AG09319 (cell line): ENCODE measurements around the gene ITSN1.

Experiments
- DNase-seq: peaks from one replicate; pipeline ENCODE4 v3.0.0-alpha.2; 2010; ENCODE audit warnings: low read depth; ENCODE audit errors: extremely low read depth
- TF ChIP-seq, protein P1 (sequence below): IDR thresholded peaks from 2 replicates; pipeline ENCODE4 v1.5.1; 2011; ENCODE audit warnings: low read depth, mild to moderate bottlenecking, inconsistent platforms, low read length, moderate library complexity

ITSN1 gene

DNA sequence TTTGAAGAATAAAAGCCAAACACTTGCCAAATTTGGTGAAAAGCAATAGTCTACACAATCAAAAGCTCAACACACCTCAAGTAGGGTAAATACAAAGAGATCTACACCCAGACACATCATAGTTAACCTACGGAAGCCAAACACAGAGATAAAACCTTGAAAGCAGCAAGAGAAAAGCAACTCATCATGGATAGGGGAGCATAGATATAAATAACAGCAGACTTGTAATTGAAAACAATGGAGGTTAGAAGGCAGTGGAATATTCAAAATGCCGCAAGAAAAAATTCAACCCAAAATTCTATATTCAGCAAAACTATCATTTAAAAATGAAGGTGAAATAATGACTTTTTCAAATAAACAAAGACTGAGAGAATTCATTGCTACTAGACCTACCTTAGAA, 105.1 kb downstream of the ITSN1 start:
- DNase-seq, result no peak
- TF ChIP-seq, protein P1, sequence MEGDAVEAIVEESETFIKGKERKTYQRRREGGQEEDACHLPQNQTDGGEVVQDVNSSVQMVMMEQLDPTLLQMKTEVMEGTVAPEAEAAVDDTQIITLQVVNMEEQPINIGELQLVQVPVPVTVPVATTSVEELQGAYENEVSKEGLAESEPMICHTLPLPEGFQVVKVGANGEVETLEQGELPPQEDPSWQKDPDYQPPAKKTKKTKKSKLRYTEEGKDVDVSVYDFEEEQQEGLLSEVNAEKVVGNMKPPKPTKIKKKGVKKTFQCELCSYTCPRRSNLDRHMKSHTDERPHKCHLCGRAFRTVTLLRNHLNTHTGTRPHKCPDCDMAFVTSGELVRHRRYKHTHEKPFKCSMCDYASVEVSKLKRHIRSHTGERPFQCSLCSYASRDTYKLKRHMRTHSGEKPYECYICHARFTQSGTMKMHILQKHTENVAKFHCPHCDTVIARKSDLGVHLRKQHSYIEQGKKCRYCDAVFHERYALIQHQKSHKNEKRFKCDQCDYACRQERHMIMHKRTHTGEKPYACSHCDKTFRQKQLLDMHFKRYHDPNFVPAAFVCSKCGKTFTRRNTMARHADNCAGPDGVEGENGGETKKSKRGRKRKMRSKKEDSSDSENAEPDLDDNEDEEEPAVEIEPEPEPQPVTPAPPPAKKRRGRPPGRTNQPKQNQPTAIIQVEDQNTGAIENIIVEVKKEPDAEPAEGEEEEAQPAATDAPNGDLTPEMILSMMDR, result no peak

DNA sequence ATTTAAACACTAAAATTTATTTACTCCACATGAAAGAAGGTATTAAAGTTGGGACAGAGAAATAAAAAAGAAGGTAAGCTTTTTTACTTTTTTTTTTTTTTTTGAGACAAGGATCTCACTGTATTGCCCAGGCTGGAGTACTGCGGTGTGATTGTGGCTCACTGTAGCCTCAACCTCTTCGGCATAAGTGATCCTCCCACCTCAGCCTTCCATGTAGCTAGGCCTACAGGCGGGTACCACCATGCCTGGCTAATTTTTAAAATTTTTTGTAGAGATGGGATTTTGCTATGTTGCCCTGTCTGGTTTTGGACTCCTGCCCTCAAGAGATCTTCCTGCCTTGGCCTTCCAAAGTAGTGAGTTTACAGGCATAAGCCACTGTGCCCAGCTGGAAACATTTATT, 106.6 kb downstream of the ITSN1 start:
- TF ChIP-seq, protein P1, result no peak
- DNase-seq, result no peak

DNA sequence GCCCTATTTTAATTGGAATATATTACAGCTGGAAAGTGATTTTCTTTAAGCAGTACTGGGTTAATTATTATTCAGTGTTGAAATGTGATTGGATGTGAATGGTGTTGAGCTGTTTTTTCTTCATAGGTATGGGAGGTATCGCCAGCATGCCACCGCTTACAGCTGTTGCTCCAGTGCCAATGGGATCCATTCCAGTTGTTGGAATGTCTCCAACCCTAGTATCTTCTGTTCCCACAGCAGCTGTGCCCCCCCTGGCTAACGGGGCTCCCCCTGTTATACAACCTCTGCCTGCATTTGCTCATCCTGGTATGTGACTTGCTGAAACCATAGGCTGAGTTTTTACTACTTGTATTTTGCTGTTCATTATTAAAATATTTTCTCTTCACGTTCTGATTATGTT, 107.7 kb downstream of the ITSN1 start:
- TF ChIP-seq, protein P1, result no peak
- no peak for DNase-seq

DNA sequence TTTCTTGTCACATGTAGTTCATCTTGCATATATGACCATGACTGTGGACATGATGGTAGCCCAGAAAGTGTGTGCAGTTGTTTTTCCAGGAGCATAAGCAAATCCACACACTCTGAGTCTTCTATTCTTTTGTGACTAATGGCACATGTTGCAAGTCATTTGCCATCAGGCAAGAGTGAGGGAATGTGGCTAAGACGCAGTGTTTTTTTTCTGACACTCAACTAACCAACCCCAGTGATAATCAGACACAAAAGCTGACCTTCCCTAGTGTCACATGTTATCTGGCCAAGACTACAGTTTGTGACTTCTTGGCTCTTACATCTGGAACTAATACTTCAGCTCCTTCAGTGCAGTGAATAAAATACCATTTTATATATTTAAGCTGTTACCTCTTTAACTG, 108.8 kb downstream of the ITSN1 start:
- DNase-seq, result no peak
- TF ChIP-seq, protein P1, result no peak

DNA sequence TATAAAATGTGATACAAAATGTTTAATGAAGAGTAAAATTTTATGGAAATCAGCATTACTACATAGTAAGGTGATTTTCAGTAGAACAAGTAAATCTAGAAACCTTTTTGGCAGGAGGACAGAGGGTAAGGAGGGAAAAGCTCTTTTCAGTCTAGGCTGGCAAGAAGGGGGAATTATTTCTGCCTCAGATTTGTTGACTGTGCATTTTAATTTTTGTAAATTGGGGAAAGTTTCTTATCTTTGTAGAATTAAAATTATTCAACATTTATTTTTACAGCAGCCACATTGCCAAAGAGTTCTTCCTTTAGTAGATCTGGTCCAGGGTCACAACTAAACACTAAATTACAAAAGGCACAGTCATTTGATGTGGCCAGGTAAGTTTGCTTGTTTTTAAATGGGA, 109.2 kb downstream of the ITSN1 start:
- no peak for DNase-seq
- TF ChIP-seq, protein P1, result no peak

DNA sequence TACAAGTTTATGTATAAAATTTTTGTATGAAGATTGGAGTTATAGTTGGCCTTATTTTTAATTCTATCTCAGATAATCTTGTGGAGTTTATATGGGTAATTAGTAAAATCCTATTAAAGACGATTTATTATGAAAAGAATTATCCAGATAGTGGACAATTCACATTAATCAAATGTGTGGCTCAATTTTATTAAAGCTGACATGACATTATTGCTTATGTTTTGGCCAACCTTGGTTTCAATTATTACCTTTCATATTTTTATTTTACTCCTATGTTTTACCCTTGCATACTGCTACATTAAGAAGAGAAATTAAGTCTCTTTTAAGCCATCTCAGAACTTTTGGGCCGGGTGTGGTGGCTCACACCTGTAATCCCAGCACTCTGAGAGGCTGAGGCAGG, 110.0 kb downstream of the ITSN1 start:
- TF ChIP-seq, protein P1, result no peak
- no peak for DNase-seq

DNA sequence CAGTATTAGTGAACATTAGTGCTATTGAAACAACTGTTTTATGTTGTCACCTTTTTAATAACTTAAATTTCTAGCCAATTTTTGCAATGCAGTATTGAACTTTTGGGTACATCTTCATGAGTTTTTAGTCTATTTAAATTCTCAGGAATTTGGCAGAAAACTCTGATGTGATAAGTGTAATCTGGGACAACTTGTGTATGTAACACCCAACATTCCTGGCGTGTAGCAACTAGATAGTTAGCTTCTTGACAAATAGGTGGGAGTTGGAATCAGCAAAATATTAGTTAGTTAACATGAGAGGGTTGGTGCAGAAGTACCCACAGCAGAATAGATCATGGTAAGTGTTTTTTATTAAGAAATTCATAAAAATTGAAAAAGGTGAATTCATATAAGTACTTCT, 111.6 kb downstream of the ITSN1 start:
- DNase-seq, result no peak
- TF ChIP-seq, protein P1, result no peak
